Measurements from ENCODE around the gene RETREG2. TPM values are rescaled to one million over a fixed set of nuclear protein-coding genes. Genes with fewer than 3 reads are reported as not detected.

Gene RETREG2
- total and polyA plus RNA-seq, 2 of the 8 experiments (the other 6 are each of a cell fraction or from before 2014, with no cell fraction given): 51.3 to 67.4 TPM

DNA sequence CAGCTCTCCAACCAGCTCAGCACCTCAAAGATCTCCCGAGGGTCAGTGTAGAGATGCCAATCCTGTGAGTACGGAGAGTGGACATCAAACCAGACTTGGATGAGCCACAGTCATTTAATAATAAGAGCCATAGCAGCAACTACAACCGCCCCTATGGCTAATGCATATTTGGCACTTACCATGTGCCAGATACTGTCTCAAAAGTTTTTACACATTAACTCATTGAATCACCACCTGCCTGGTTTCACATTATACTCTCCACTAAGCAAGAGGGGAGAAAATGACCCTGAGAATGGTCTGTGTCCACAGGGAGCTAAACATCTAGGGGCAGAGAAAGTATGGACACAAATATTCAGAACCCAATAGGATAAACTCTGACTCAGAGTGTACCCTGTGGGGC is 3.9 kb upstream of the RETREG2 start:
- CTCF ChIA-PET (ENCODE audit: partially characterized antibody): interaction anchor here (0.9 to 8.3 kb wide), 9 partner anchors 9 to 177 kb away, joined by 3 to 71 read pairs (median 5); partner anchors contain the start of genes GLB1L, NHEJ1 and STK16
- FAIRE-seq: no peak
- TF ChIP-seq TBP (IDR thresholded peaks at IDR 0.05; ENCODE audit: low read depth, low read length): no peak
- no peak for TF ChIP-seq RNF2 (IDR thresholded peaks at IDR 0.05; ENCODE audit: borderline replicate concordance, low read depth, low read length, missing control alignments, poor library complexity, severe bottlenecking)
- TF ChIP-seq KDM4A (IDR thresholded peaks at IDR 0.05; ENCODE audit: low read depth, low read length, severe bottlenecking): no peak

More for the DNA sequence above, 3.9 kb upstream of the RETREG2 start:
- Histone ChIP-seq H3K27ac (ENCODE audit: low read depth, low read length) (no peak overlapping the region), H3K9me3 (ENCODE audit: insufficient read depth in 2 of 2, low read depth in 1 of 2, low read length in 1 of 2) (no peaks in the 10 kb centered on the region), H2BK12ac (ENCODE audit: low read depth, low read length) (no peak overlapping the region), H3K4me1 (replicated peaks in 1 of 4; ENCODE audit: control insufficient read depth in 3 of 4, insufficient read depth in 4 of 4, low read length in 3 of 4) (peaks cover 0 to 12% (median 6%) of the 10 kb centered on the region in 4 experiments; a peak in 6 of 7 replicates), H3K23ac (ENCODE audit: insufficient read length) (no peak overlapping the region), H3K27me3 (replicated peaks in 1 of 4; ENCODE audit: control insufficient read depth in 3 of 4, extremely low read depth in 1 of 4, insufficient read depth in 3 of 4, low read length in 3 of 4) (no peaks in the 10 kb centered on the region), H3K4me2 (ENCODE audit: insufficient read depth in 1 of 2, low read depth in 2 of 2, low read length in 2 of 2) (no peak overlapping the region), H3K14ac (ENCODE audit: insufficient read length) (no peak overlapping the region), H4K5ac (ENCODE audit: insufficient read length, low read depth, low read length) (no peak overlapping the region), H4K91ac (replicated peaks; ENCODE audit: insufficient read length, low read length) (no peak overlapping the region), H2BK20ac (ENCODE audit: low read length) (no peak overlapping the region), H3K18ac (ENCODE audit: extremely low read depth, low read length) (no peak overlapping the region), H3K56ac (replicated peaks; ENCODE audit: insufficient read length, low read depth, low read length) (no peak overlapping the region), H4K8ac (ENCODE audit: extremely low read depth, insufficient read depth, low read length) (no peak overlapping the region), H3K36me3 (ENCODE audit: control insufficient read depth in 2 of 4, insufficient read depth in 4 of 4, low read length in 3 of 4) (peaks cover 0 to 7% (median 3%) of the 10 kb centered on the region in 4 experiments; a peak in 2 of 8 replicates), H4K20me1 (replicated peaks in 1 of 2; ENCODE audit: control insufficient read depth in 1 of 2, insufficient read depth in 2 of 2, low read length in 2 of 2) (peaks cover 0 to 4% of the 10 kb centered on the region in 2 experiments), H2AK5ac (ENCODE audit: low read depth, low read length) (no peak overlapping the region), H3K79me1 (ENCODE audit: low read depth, low read length) (peaks cover 6% of the 10 kb centered on the region), H2BK5ac (ENCODE audit: low read depth, low read length) (no peak overlapping the region), H3K4me3 (ENCODE audit: extremely low read depth in 1 of 4, insufficient read depth in 2 of 4, low read depth in 3 of 4, low read length in 4 of 4) (no peak overlapping the region), H3K79me2 (ENCODE audit: control insufficient read depth in 1 of 2, insufficient read depth in 2 of 2, low read length in 2 of 2) (peaks cover 0 to 5% of the 10 kb centered on the region in 2 experiments; a peak in 1 of 4 replicates), H3K23me2 (ENCODE audit: low read depth, low read length) (peaks cover 11% of the 10 kb centered on the region; the same call in 1 of the 2 replicates), H2AFZ (ENCODE audit: low read length) (no peak overlapping the region), H2BK120ac (replicated peaks; ENCODE audit: low read depth, low read length) (no peak overlapping the region), H3K9ac (replicated peaks in 1 of 4; ENCODE audit: extremely low read depth in 1 of 4, low read depth in 3 of 4, low read length in 3 of 4) (no peak overlapping the region), H2BK15ac (ENCODE audit: low read length) (no peak overlapping the region), H3K4ac (replicated peaks; ENCODE audit: insufficient read length, low read depth, low read length) (no peak overlapping the region)
- POLR2A ChIA-PET (ENCODE audit: partially characterized antibody): interaction anchor here (2.8 kb wide), 1 partner anchor 10 kb away, joined by 9 read pairs; no protein-coding TSS in a partner anchor
- no peak for DNase-seq (ENCODE audit: low read depth in 1 of 2, low spot score in 2 of 2)
- WGBS, 2 experiments (ENCODE audit: extremely low coverage in 1 of 2, insufficient coverage in 1 of 2, insufficient read length in 1 of 2, insufficient replicate concordance in 2 of 2, low coverage in 1 of 2, low lambda C conversion rate in 2 of 2, missing lambda C conversion rate in 1 of 2): 79% methylated on average over 3 of the region's 3 CpGs; no CpG with 5 or more reads in 1 of the 2 experiments

Measured in H1 (cell line).